Measurements from ENCODE around the gene LY6G6F. TPM values are rescaled to one million over a fixed set of nuclear protein-coding genes. Genes with fewer than 3 reads are reported as not detected.
"Not testable (repeated sequence)": the region's sequence is repeated elsewhere in the genome, so short reads cannot be mapped to it uniquely, and the experiment has no call there.

LY6G6F gene
- total RNA-seq, 2 donors from 2014 or later: not detected

DNA sequence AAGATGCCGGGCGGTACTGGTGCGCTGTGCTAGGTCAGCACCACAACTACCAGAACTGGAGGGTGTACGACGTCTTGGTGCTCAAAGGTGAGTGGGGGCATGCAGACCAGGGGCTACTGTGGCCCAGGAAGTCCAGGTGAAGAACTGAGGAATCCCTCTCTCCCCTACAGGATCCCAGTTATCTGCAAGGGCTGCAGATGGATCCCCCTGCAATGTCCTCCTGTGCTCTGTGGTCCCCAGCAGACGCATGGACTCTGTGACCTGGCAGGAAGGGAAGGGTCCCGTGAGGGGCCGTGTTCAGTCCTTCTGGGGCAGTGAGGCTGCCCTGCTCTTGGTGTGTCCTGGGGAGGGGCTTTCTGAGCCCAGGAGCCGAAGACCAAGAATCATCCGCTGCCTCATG lies 1.0 kb downstream of the LY6G6F start:
- no peak overlapping the region for H3K4me3 Mint-ChIP-seq
- Histone ChIP-seq H3K4me1 (ENCODE audit: control insufficient read depth, insufficient read depth, low read length) (no peaks in the 10 kb centered on the region), H3K9ac (ENCODE audit: extremely low read depth, low read length, poor library complexity, severe bottlenecking) (no peak overlapping the region), H3K27ac (ENCODE audit: low read depth, low read length) (no peak overlapping the region), H3K9me3 (ENCODE audit: control insufficient read depth, low read length) (no peaks in the 10 kb centered on the region), H3K27me3 (ENCODE audit: control insufficient read depth, insufficient read depth, low read length, poor library complexity, severe bottlenecking) (no peaks in the 10 kb centered on the region), H3K36me3 (ENCODE audit: control insufficient read depth, insufficient read depth, low read length) (no peaks in the 10 kb centered on the region), H3K4me3 (ENCODE audit: low read length) (no peak overlapping the region)
- peaks cover 10% of the 10 kb centered on the region for H3K4me1 Mint-ChIP-seq
- H3K9me3 Mint-ChIP-seq: no peaks in the 10 kb centered on the region
- TF ChIP-seq CTCF (conservative IDR thresholded peaks at IDR 0.05): no peak
- WGBS, 2 experiments (ENCODE audit: insufficient coverage in 1 of 2, insufficient read length in 1 of 2): 93 to 97% methylated on average over 10 of the region's 10 CpGs
- H3K36me3 Mint-ChIP-seq (ENCODE audit: low read depth): no peaks in the 10 kb centered on the region
- DNase-seq: no peak
- H3K27me3 Mint-ChIP-seq (ENCODE audit: insufficient read depth): peaks cover 2% of the 10 kb centered on the region
- no peak overlapping the region for H3K27ac Mint-ChIP-seq

DNA sequence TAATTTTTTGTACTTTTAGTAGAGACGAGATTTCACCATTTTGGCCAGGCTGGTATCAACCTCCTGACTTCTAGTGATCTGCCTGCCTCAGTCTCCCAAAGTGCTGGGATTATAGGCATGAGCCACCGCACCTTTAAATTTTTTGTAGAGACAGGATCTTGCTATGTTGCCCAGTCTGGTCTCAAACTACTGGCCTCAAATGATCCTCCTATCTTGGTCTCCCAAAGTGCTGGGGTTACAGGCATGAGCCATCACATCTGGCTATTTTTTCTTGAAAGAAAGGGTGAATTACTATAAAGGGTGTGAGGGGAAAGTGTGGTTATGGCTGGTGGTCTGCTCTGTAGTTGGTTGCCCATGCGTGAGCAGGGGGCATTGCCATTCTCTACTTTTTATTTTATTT lies 1.6 kb downstream of the LY6G6F start:
- H3K9me3 Mint-ChIP-seq: no peaks in the 10 kb centered on the region
- H3K27ac ChIP-seq (ENCODE audit: low read depth, low read length): no peak overlapping the region
- no peak overlapping the region for H3K4me3 Mint-ChIP-seq
- no peak overlapping the region for H3K9ac ChIP-seq (ENCODE audit: extremely low read depth, low read length, poor library complexity, severe bottlenecking)
- TF ChIP-seq CTCF (conservative IDR thresholded peaks at IDR 0.05): no peak
- H3K4me1 Mint-ChIP-seq: peaks cover 14% of the 10 kb centered on the region
- no peaks in the 10 kb centered on the region for H3K27me3 ChIP-seq (ENCODE audit: control insufficient read depth, insufficient read depth, low read length, poor library complexity, severe bottlenecking)
- peaks cover 2% of the 10 kb centered on the region for H3K27me3 Mint-ChIP-seq (ENCODE audit: insufficient read depth)
- H3K4me3 ChIP-seq (ENCODE audit: low read length): no peak overlapping the region
- DNase-seq: no peak
- 85 to 95% methylated on average over 2 of the region's 3 CpGs for WGBS, 2 experiments (ENCODE audit: insufficient coverage in 1 of 2, insufficient read length in 1 of 2)
- H3K36me3 Mint-ChIP-seq (ENCODE audit: low read depth): no peaks in the 10 kb centered on the region
- H3K4me1 ChIP-seq (ENCODE audit: control insufficient read depth, insufficient read depth, low read length): no peaks in the 10 kb centered on the region
- no peaks in the 10 kb centered on the region for H3K36me3 ChIP-seq (ENCODE audit: control insufficient read depth, insufficient read depth, low read length)
- H3K9me3 ChIP-seq (ENCODE audit: control insufficient read depth, low read length): no peaks in the 10 kb centered on the region
- H3K27ac Mint-ChIP-seq: no peak overlapping the region

- H3K27me3 ChIP-seq (ENCODE audit: control insufficient read depth, insufficient read depth, low read length, poor library complexity, severe bottlenecking); H3K4me1 ChIP-seq (ENCODE audit: control insufficient read depth, insufficient read depth, low read length); H3K9me3 ChIP-seq (ENCODE audit: control insufficient read depth, low read length); H3K27ac ChIP-seq (ENCODE audit: low read depth, low read length); H3K36me3 ChIP-seq (ENCODE audit: control insufficient read depth, insufficient read depth, low read length); H3K9ac ChIP-seq (ENCODE audit: extremely low read depth, low read length, poor library complexity, severe bottlenecking); H3K27ac Mint-ChIP-seq; DNase-seq; H3K9me3 Mint-ChIP-seq; H3K36me3 Mint-ChIP-seq (ENCODE audit: low read depth); H3K27me3 Mint-ChIP-seq (ENCODE audit: insufficient read depth); H3K4me3 Mint-ChIP-seq; H3K4me3 ChIP-seq (ENCODE audit: low read length): not testable (repeated sequence)
- H3K4me1 Mint-ChIP-seq: peaks cover 23% of the 10 kb centered on the region
- WGBS, 2 experiments (ENCODE audit: insufficient coverage in 1 of 2, insufficient read length in 1 of 2): 89 to 95% methylated on average over 5 to 11 of the region's 11 CpGs
Measured at GRCh38 chr6:31709157-31709556, 2.5 kb downstream of the LY6G6F start.

DNA sequence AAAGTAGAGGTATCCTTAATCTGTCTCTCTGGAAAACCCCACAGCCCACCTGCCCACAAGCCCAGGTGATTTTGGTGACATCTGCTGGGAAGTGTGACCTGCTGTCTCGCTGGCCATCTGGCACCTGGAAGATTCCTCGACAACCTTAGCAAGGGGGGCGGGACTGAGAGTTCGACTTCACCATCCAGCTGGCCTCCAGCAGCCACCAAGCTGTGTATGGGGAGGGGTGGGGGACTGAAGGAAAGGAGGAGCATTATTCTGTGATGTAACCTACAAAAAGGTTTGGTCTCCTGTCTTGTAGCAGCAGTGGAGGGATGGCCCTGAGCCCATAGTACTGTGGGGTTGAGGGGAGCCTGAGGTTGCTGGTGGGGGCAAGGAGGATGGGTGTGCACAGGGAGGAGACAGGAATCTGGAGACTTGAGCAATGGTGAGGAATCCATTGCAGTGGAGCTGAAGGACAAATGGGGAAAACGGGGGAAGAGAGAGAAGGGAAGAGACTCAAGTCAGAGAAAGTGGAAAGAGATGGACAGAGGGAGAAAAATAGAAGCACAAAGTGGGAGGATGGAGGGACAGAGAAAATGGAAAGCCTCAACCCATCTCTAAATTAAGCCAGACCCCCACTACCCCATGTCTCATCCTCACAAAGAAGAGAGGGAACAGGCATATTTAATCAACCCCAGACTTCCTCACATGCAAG lies 4.0 kb downstream of the LY6G6F start:
- peak overlapping the region; percentile 46 for H3K27ac Mint-ChIP-seq
- Histone ChIP-seq H3K4me1 (ENCODE audit: control insufficient read depth, insufficient read depth, low read length) (peaks cover 7% of the 10 kb centered on the region), H3K27ac (ENCODE audit: low read depth, low read length) (no peak overlapping the region), H3K9me3 (ENCODE audit: control insufficient read depth, low read length) (no peaks in the 10 kb centered on the region), H3K27me3 (ENCODE audit: control insufficient read depth, insufficient read depth, low read length, poor library complexity, severe bottlenecking) (no peaks in the 10 kb centered on the region), H3K4me3 (ENCODE audit: low read length) (no peak overlapping the region), H3K9ac (ENCODE audit: extremely low read depth, low read length, poor library complexity, severe bottlenecking) (no peak overlapping the region), H3K36me3 (ENCODE audit: control insufficient read depth, insufficient read depth, low read length) (no peaks in the 10 kb centered on the region)
- TF ChIP-seq CTCF (conservative IDR thresholded peaks at IDR 0.05): no peak
- no peak overlapping the region for H3K4me3 Mint-ChIP-seq
- H3K36me3 Mint-ChIP-seq (ENCODE audit: low read depth): no peaks in the 10 kb centered on the region
- WGBS, 2 experiments (ENCODE audit: insufficient coverage in 1 of 2, insufficient read length in 1 of 2): 71 to 79% methylated on average over 1 to 5 of the region's 5 CpGs
- peak; percentile 58 for DNase-seq
- H3K9me3 Mint-ChIP-seq: no peaks in the 10 kb centered on the region
- H3K27me3 Mint-ChIP-seq (ENCODE audit: insufficient read depth): peaks cover 2% of the 10 kb centered on the region
- peaks cover 30% of the 10 kb centered on the region for H3K4me1 Mint-ChIP-seq

Measured in endodermal cell (in vitro differentiated cells).